ENCODE data around the gene SERPINA12. TPM values are rescaled to one million over a fixed set of nuclear protein-coding genes. Genes with fewer than 3 reads are reported as not detected.

SERPINA12 gene
- total and polyA plus RNA-seq, 10 of the 15 experiments (the other 5 are each of a cell fraction or from before 2014, with no cell fraction given): not detected

GRCh38 chr14:94467728-94468520, 41.3 kb downstream of the SERPINA12 start:
- Histone ChIP-seq H3K36me3 (ENCODE audit: control insufficient read depth in 2 of 2, insufficient read depth in 2 of 2, low read length in 1 of 2) (no peaks in the 10 kb centered on the region), H3K27me3 (replicated peaks in 1 of 2; ENCODE audit: control insufficient read depth in 2 of 2, insufficient read depth in 2 of 2, low read length in 1 of 2) (no peaks in the 10 kb centered on the region), H3K27ac (ENCODE audit: control insufficient read depth, insufficient read depth) (no peak overlapping the region), H3K9me3 (replicated peaks; ENCODE audit: control insufficient read depth, insufficient read depth, low read length) (no peaks in the 10 kb centered on the region; the same call in 2 of the 3 replicates), H3K4me1 (ENCODE audit: control insufficient read depth, insufficient read depth, low read length) (no peaks in the 10 kb centered on the region), H4K20me1 (ENCODE audit: control insufficient read depth, insufficient read depth) (no peaks in the 10 kb centered on the region), H3K79me2 (ENCODE audit: control insufficient read depth, insufficient read depth, low read length) (no peaks in the 10 kb centered on the region), H3K4me2 (ENCODE audit: control insufficient read depth, insufficient read depth) (no peak overlapping the region), H3K9ac (ENCODE audit: control insufficient read depth, insufficient read depth, low read length) (no peak overlapping the region), H3K4me3 (no peak overlapping the region), H2AFZ (ENCODE audit: control insufficient read depth, low read depth, low read length) (no peak overlapping the region)
- ChIA-PET CTCF (interaction anchor here (1.4 kb wide), 1 partner anchor 18 kb away, joined by 7 read pairs; no protein-coding TSS in a partner anchor), RAD21 (ENCODE audit: unreplicated experiment) (no interaction called here), SMC1A (ENCODE audit: uncharacterized antibody, unreplicated experiment) (no interaction called here), POLR2A (no interaction called here)
- BruUV-seq (replicated peaks): no TSS peak
- ATAC-seq (no peak), FAIRE-seq (no peak), DNase-seq (ENCODE audit: low read depth, low spot score) (no peak)
- TF ChIP-seq BACH1 (IDR thresholded peaks at IDR 0.05; ENCODE audit: borderline replicate concordance): no peak
- no peak for TF ChIP-seq ZNF24 (IDR thresholded peaks at IDR 0.05)
- intact Hi-C loops (cut with micrococcal nuclease; ENCODE audit: unreplicated experiment): no loop called here
- in situ Hi-C loops (cut with MboI): no loop called here
- 54% methylated on average over 4 of the region's 4 CpGs for WGBS (ENCODE audit: insufficient coverage, insufficient replicate concordance, low lambda C conversion rate, missing lambda C conversion rate)

GRCh38 chr14:94466706-94467370, 42.4 kb downstream of the SERPINA12 start:
- Histone ChIP-seq H3K9ac (ENCODE audit: control insufficient read depth, insufficient read depth, low read length) (no peak overlapping the region), H3K4me3 (no peak overlapping the region), H3K79me2 (ENCODE audit: control insufficient read depth, insufficient read depth, low read length) (no peaks in the 10 kb centered on the region), H3K27me3 (replicated peaks in 1 of 2; ENCODE audit: control insufficient read depth in 2 of 2, insufficient read depth in 2 of 2, low read length in 1 of 2) (no peaks in the 10 kb centered on the region), H3K36me3 (ENCODE audit: control insufficient read depth in 2 of 2, insufficient read depth in 2 of 2, low read length in 1 of 2) (no peaks in the 10 kb centered on the region), H3K9me3 (replicated peaks; ENCODE audit: control insufficient read depth, insufficient read depth, low read length) (no peaks in the 10 kb centered on the region; the same call in 2 of the 3 replicates), H3K27ac (ENCODE audit: control insufficient read depth, insufficient read depth) (no peak overlapping the region), H3K4me2 (ENCODE audit: control insufficient read depth, insufficient read depth) (no peak overlapping the region), H4K20me1 (ENCODE audit: control insufficient read depth, insufficient read depth) (no peaks in the 10 kb centered on the region), H3K4me1 (ENCODE audit: control insufficient read depth, insufficient read depth, low read length) (no peaks in the 10 kb centered on the region), H2AFZ (ENCODE audit: control insufficient read depth, low read depth, low read length) (no peak overlapping the region)
- DNase-seq (ENCODE audit: low read depth, low spot score) (no peak), ATAC-seq (no peak), FAIRE-seq (no peak)
- BruUV-seq (replicated peaks): no TSS peak
- RAD21 ChIA-PET (ENCODE audit: unreplicated experiment): no interaction called here
- POLR2A ChIA-PET: no interaction called here
- CTCF ChIA-PET: interaction anchor here (1.0 to 1.5 kb wide), 2 partner anchors 8 to 19 kb away, joined by 3 to 4 read pairs; no protein-coding TSS in a partner anchor
- SMC1A ChIA-PET (ENCODE audit: uncharacterized antibody, unreplicated experiment): interaction anchor here (1.2 kb wide), 1 partner anchor 20 kb away, joined by 4 read pairs; no protein-coding TSS in a partner anchor
- in situ Hi-C loops (cut with MboI): no loop called here
- WGBS (ENCODE audit: insufficient coverage, insufficient replicate concordance, low lambda C conversion rate, missing lambda C conversion rate): 8% methylated on average over 3 of the region's 3 CpGs
- intact Hi-C loops (cut with micrococcal nuclease; ENCODE audit: unreplicated experiment): no loop called here
- TF ChIP-seq NFYB (IDR thresholded peaks at IDR 0.05; ENCODE audit: insufficient read depth, low read depth, low read length): no peak
- no peak for TF ChIP-seq YBX1 (IDR thresholded peaks at IDR 0.05)
- TF ChIP-seq SMAD5 (IDR thresholded peaks at IDR 0.05; ENCODE audit: low read depth): no peak
- TF ChIP-seq TCF3 (IDR thresholded peaks at IDR 0.05; ENCODE audit: borderline replicate concordance, insufficient read depth, low read depth, low read length): no peak
- TF ChIP-seq NR2C2 (IDR thresholded peaks at IDR 0.05; ENCODE audit: borderline replicate concordance, control insufficient read depth, insufficient read length, low read depth): no peak
- no peak for TF ChIP-seq MTA2 (IDR thresholded peaks at IDR 0.05; ENCODE audit: low read depth)
- TF ChIP-seq RB1 (IDR thresholded peaks at IDR 0.05; ENCODE audit: borderline replicate concordance): no peak
- no peak for TF ChIP-seq LARP7 (IDR thresholded peaks at IDR 0.05)
- no peak for TF ChIP-seq ATF2 (IDR thresholded peaks at IDR 0.05; ENCODE audit: low read length)
- no peak for TF ChIP-seq IKZF1 (conservative IDR thresholded peaks at IDR 0.05)
- no peak for TF ChIP-seq CBX3 (IDR thresholded peaks at IDR 0.05; ENCODE audit: borderline replicate concordance, low read depth)
- TF ChIP-seq HCFC1 (IDR thresholded peaks at IDR 0.05; ENCODE audit: low read length): no peak
- no peak for TF ChIP-seq ZBED1 (IDR thresholded peaks at IDR 0.05; ENCODE audit: borderline replicate concordance)
- TF ChIP-seq CHD1 (IDR thresholded peaks at IDR 0.05; ENCODE audit: low read depth, low read length): no peak
- TF ChIP-seq ZSCAN29 (IDR thresholded peaks at IDR 0.05): no peak
- TF ChIP-seq HDGF (IDR thresholded peaks at IDR 0.05): no peak

Measured in GM12878 (cell line).